HG02943 (cell line): Measurements from ENCODE around the gene DCTN2.
"Not testable (repeated sequence)": the region's sequence is repeated elsewhere in the genome, so short reads cannot be mapped to it uniquely, and the experiment has no call there.

Source experiments
- ATAC-seq: cut with Tn5 transposase; IDR thresholded peaks from one replicate; pipeline ENCODE4 v1.9.1; 2021; ENCODE audit warnings: mild to moderate bottlenecking, low read depth, moderate library complexity; ENCODE audit not compliant: unreplicated experiment

The DCTN2 gene

DNA sequence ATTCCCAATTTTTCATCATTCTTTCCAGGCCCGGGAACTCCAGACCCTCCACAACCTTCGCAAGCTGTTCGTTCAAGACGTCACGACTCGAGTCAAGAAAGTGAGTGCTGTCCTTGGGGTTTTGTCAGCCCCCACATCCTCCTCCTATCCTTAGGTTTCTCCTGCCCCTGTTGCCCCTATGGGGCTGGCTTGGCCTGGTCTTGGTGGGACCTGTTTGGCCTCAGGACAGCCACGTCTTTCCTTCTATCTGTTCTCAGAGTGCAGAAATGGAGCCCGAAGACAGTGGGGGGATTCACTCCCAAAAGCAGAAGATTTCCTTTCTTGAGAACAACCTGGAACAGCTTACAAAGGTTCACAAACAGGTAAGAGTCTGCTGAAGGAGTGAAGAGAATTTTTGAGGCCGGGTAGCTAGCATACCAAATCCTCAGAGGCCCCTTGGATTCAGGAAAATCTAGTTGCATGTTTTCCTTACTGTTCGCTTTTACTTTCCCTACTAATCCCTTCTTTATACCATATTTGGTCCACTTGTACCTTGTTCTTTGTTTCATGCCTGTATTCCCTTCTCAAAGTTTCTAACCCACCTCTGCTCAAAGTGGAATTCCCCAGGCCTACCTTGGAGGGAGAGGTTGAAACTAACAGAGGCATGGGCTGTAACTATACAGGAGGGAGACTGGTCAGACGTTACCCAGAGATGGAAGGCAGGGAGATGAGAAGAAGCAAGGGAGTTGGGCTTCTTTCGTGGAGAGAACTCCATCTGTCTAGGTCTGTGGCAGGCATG lies 31.2 kb upstream of the DCTN2 start:
- no peak for ATAC-seq

GRCh38 chr12:57576613-57577160 lies 29.7 kb upstream of the DCTN2 start:
- ATAC-seq = no peak

DNA sequence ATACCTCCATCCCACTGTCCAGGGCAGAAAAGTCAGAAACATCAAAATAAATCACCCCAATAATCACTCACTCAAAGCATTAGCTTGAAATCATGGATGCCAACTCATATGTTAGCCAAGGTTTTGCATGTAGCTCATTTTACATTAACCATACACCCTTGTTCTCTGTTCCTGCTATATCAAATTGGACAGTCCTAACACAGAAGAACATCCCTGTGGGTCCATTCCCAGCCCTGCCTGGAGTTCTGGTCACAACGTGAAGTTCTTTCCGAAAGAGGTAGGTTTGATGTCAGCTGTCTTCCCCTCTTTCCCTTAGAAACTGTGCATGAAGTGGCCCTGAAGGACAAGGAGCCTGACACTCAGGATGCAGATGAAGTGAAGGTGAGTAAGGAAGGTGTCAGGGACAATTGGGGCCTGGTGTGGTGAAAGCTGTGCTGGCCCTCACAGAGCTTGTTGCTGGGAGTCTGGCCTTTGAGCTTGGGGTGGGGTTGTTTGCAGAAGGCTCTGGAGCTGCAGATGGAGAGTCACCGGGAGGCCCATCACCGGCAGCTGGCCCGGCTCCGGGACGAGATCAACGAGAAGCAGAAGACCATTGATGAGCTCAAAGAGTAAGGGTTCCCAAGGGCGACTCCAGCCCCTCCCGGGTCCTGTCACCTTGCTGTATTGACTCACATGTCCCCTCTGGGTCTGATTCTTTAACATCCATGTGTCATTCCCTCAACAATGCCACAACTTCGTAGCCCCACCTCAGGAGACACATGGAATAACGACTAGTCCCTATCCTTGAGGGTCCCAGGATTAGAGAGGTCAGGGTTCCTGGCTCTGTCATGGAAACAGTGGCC lies 29.0 kb upstream of the DCTN2 start:
- ATAC-seq = no peak

GRCh38 chr12:57574795-57575194 lies 27.8 kb upstream of the DCTN2 start:
- no peak for ATAC-seq

DNA sequence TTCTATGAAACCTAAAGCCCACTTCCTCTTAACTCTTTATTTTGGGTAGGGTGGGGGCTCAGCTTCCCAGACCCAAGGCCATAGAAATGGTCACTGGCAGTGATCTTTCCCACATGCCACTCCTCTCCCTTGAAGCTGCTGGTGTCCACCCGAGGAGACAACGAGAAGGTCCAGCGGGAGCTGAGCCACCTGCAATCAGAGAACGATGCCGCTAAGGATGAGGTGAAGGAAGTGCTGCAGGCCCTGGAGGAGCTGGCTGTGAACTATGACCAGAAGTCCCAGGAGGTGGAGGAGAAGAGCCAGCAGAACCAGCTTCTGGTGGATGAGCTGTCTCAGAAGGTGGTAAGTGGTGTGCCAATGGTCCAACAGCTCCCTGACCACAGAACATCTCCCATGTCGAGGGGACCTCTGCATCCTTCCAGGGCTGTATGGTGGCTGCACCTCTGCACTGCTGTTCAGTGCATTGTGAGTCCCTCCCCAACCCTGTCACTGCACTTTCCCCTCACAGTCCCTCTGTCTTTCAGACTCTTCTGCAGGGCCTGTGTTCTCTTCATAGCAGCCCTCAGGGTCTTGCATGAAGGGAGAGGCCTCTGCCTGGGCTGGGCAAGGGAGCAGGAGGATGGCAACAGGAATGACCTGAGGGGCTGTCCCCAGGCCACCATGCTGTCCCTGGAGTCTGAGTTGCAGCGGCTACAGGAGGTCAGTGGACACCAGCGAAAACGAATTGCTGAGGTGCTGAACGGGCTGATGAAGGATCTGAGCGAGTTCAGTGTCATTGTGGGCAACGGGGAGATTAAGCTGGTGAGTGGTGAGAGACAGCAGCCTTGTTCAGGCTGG lies 25.2 kb upstream of the DCTN2 start:
- no peak for ATAC-seq

DNA sequence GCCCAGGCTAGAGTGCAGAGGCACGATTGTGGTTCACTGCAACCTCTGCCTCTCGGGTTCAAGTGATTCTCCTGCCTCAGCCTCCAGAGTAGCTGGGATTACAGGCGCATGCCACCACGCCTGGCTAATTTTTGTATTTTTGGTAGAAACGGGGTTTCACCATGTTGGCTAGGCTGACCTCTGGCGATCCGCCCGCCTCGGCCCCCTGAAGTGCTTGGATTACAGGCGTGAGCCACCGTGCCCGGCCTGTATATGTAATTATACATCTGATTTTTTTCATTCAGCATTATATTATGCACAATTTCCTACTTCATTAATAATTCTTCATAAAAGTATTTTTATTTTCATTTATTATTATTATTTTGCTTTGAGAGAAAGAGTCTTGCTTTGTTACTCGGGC lies 23.4 kb upstream of the DCTN2 start:
- not testable (repeated sequence) for ATAC-seq

GRCh38 chr12:57569858-57570257 lies 22.9 kb upstream of the DCTN2 start:
- no peak for ATAC-seq

GRCh38 chr12:57568838-57569237 lies 21.8 kb upstream of the DCTN2 start:
- no peak for ATAC-seq

DNA sequence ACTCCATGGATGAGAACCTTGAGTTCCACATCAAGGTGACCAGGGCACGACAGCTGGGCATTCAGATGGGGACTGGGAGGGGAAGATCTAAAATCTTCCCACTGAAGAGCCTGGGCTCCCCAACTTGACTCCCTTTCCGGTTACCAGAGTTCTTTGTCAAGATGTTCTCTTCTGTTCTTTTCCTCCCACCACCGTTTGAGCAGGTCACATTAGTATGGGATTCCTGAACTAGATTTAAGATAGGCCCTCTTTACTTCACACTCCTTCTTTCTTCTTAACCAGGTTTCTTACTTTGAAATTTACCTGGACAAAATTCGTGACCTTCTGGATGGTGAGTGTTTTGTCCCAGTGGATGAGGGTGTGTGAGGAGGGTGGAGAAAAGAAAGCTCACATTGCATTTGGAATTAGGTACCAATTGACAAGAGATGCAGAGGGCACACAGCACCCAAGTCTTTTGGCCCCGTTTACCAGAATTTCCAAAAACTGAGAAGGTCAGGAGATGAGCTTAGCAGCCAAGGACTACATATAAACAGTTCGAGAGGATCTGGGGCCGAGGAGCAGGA lies 17.3 kb upstream of the DCTN2 start:
- no peak for ATAC-seq

- ATAC-seq = no peak
These were observed 16.4 kb upstream of the DCTN2 start for GRCh38 chr12:57563358-57563757.

DNA sequence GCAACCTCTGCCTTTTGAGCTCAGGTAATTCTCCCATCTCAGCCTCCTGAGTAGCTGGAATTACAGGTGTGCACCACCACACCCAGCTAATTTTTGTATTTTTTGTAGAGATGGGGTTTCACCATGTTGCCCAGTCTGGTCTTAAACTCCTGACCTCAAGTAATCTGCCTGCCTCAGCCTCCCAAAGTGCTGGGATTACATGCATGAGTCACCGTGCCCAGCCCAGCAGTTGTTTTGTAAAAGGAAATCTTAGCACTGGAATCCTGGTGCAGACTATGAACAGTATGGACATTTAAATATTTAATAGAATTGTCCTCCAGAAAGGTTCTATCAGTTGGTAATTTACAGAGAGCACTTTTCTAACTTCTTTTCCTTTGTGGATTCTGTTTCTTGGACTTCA lies 14.1 kb upstream of the DCTN2 start:
- not testable (repeated sequence) for ATAC-seq

DNA sequence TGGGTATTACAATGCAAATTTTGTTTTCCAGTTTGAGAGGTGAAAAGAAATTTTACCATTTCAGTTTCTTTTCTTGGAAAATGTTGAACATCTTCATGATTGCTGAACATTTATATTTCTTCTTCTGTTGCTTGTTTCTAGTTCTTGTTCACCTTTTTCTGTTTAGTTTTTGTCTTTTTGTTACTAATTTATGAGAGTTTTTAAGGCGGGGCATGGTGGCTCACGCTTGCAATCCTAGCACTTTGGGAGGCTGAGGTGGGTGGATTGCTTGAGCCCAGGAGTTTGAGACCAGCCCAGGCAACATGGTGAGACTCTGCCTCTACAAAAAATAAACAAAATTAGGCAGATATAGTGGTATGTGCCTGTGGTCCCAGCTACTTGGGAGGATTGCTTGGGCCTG lies 13.5 kb upstream of the DCTN2 start:
- ATAC-seq = no peak

- ATAC-seq = no peak
These were observed 11.9 kb upstream of the DCTN2 start for GRCh38 chr12:57558864-57559263.

GRCh38 chr12:57554897-57555296 lies 7.9 kb upstream of the DCTN2 start:
- ATAC-seq = no peak

GRCh38 chr12:57554453-57554852 lies 7.5 kb upstream of the DCTN2 start:
- ATAC-seq = no peak

DNA sequence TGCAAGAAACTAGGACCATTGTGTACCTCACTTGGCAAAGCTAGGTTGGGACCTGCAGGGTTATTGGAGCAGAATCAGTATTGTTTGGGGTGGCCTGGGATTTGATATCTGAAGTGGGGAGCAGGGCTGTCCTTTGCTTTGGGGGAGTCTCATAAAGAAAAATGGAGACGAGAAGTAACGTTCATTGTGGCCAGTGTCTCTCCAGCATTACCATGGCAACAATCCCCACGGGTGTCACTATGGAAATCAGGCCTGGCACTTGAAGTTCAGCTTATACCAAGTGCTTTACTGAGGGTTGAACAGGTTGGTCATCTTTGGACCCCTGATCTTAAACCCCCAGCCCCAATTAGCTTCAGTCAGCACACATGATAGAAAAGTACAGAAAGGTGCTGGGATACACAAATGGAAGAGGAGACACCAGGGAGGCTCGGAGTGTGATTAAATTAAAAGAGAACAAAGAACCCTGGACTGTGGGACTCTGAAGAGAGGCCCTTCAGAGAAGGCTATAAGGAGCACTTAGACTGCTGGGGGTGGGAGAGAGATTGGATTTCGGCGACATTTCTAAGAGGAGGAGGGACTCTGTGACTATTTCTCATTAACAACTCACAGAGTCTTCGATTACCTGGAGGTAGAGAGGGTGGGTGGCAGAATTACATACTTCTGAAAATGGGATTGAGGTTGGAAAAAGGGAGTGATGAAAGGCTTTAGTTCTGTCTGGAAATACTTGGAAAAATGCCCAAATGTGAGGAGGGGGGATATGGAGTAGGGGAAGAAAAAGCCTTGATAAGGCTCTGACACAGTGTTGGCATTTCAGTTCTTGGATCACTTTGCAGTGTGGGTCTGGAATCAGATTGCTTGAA lies 6.6 kb upstream of the DCTN2 start:
- ATAC-seq = no peak

- ATAC-seq = no peak
These were observed 5.9 kb upstream of the DCTN2 start for GRCh38 chr12:57552835-57553313.

GRCh38 chr12:57552306-57552651 lies 5.3 kb upstream of the DCTN2 start:
- ATAC-seq = no peak

- ATAC-seq = no peak
These were observed 4.8 kb upstream of the DCTN2 start for GRCh38 chr12:57551637-57552305.
